Left cardiac atrium (tissue), 4 donors: ENCODE measurements around the gene TPST2. TPM values are rescaled to one million over a fixed set of nuclear protein-coding genes. Genes with fewer than 3 reads are reported as not detected.
"Not testable (repeated sequence)": the region's sequence is repeated elsewhere in the genome, so short reads cannot be mapped to it uniquely, and the experiment has no call there.

Source experiments
- ATAC-seq, 2 donors: fragments of 200-7000 bp; cut with Tn5 transposase; one replicate each; pipeline ENCODE4 v1.9.1; 2020; ENCODE audit warnings: mild to moderate bottlenecking in 2 of 2, moderate library complexity in 2 of 2
- DNase-seq: peaks from one replicate; pipeline ENCODE4 v3.0.0-alpha.2; 2020
- intact Hi-C, 2 donors: fragments of 100-400 bp; cut with DNase I; formaldehyde crosslinking; loops; one replicate each; pipeline versions ENCODE4 v1.14.1 to v1.15.1; 2022 to 2023
- total RNA-seq, 2 donors: library from RNA; stranded (reverse); fragmentation: NEBNext Ultra II Directional; extraction: Animal tissue kit (Norgen Biotek cat#: 25700); gene quantifications; one replicate each; pipeline ENCODE4 v1.2.1, GENCODE V29; 2021
- donor health status: DM: no; HTN: yes; CAD: no.
- donor health status: DM: no; HTN: yes; CAD: no; lungs with severe emphysema.
- donor health status: DM: yes; HTN: yes; CAD: no.
- donor health status: Dilated cardiomyopathy.

TPST2 gene
- total RNA-seq, 2 donors from 2014 or later: 22.1 to 36.5 TPM

GRCh38 chr22:26613753-26614152 lies 23.8 kb upstream of the TPST2 start:
- intact Hi-C loops, DNase-seq, ATAC-seq: not testable (repeated sequence)

- no peak for DNase-seq
- no peak for ATAC-seq
- intact Hi-C loops: no loop called here
Observed at GRCh38 chr22:26612652-26613051, 22.7 kb upstream of the TPST2 start.

GRCh38 chr22:26610996-26611395 lies 21.1 kb upstream of the TPST2 start:
- DNase-seq (no peak), ATAC-seq (no peak)
- intact Hi-C loops: no loop called here

GRCh38 chr22:26610072-26610958 lies 20.4 kb upstream of the TPST2 start:
- ATAC-seq (peak; percentile 61 to 63), DNase-seq (no peak)
- intact Hi-C loops: no loop called here

GRCh38 chr22:26609287-26609686 lies 19.4 kb upstream of the TPST2 start:
- no peak for ATAC-seq
- intact Hi-C loops: no loop called here
- no peak for DNase-seq

GRCh38 chr22:26608129-26608528 lies 18.2 kb upstream of the TPST2 start:
- DNase-seq: no peak
- ATAC-seq: no peak
- intact Hi-C loops: no loop called here

- intact Hi-C loops: no loop called here
- no peak for ATAC-seq
- DNase-seq: no peak
Observed at GRCh38 chr22:26606611-26607010, 16.7 kb upstream of the TPST2 start.

- DNase-seq (no peak), ATAC-seq (no peak)
- intact Hi-C loops: no loop called here
Observed at GRCh38 chr22:26604368-26604767, 14.4 kb upstream of the TPST2 start.

- no peak for DNase-seq
- ATAC-seq: no peak
- intact Hi-C loops: no loop called here
Observed at GRCh38 chr22:26602127-26602526, 12.2 kb upstream of the TPST2 start.

GRCh38 chr22:26601726-26602125 lies 11.8 kb upstream of the TPST2 start:
- intact Hi-C loops: no loop called here
- DNase-seq (no peak), ATAC-seq (no peak)

GRCh38 chr22:26599505-26599904 lies 9.6 kb upstream of the TPST2 start:
- intact Hi-C loops: no loop called here
- no peak for ATAC-seq
- no peak for DNase-seq

- ATAC-seq: no peak
- DNase-seq: no peak
- intact Hi-C loops: no loop called here
Observed at GRCh38 chr22:26597480-26597879, 7.5 kb upstream of the TPST2 start.

- intact Hi-C loops: no loop called here
- no peak for ATAC-seq
- DNase-seq: no peak
Observed at GRCh38 chr22:26597026-26597425, 7.1 kb upstream of the TPST2 start.

GRCh38 chr22:26593763-26594162 lies 3.8 kb upstream of the TPST2 start:
- ATAC-seq (no peak), DNase-seq (no peak)
- intact Hi-C loops: no loop called here

GRCh38 chr22:26592421-26592891 lies 2.5 kb upstream of the TPST2 start:
- DNase-seq (no peak), ATAC-seq (no peak)
- intact Hi-C loops: no loop called here

- ATAC-seq (peak; percentile 40 to 48), DNase-seq (peak; percentile 59)
- intact Hi-C loops: loop anchor here (5.0 to 10.0 kb wide), 2 partner anchors 75 to 77 kb away; partner anchors contain the start of gene TFIP11 (in 2 of the 2)
Observed at GRCh38 chr22:26589367-26589844, 526 bp downstream of the TPST2 start.

- ATAC-seq (no peak), DNase-seq (no peak)
- intact Hi-C loops: loop anchor here (5.0 to 10.0 kb wide), 2 partner anchors 74 to 77 kb away; partner anchors contain the start of gene TFIP11 (in 2 of the 2)
Observed at GRCh38 chr22:26588729-26589366, 1.1 kb downstream of the TPST2 start.

GRCh38 chr22:26587991-26588613 lies 1.8 kb downstream of the TPST2 start:
- intact Hi-C loops: loop anchor here (5.0 to 10.0 kb wide), 2 partner anchors 73 to 76 kb away; partner anchors contain the start of gene TFIP11 (in 2 of the 2)
- DNase-seq (no peak), ATAC-seq (no peak)

GRCh38 chr22:26586556-26587325 lies 3.2 kb downstream of the TPST2 start:
- ATAC-seq (no peak), DNase-seq (peak; percentile 53)
- intact Hi-C loops: loop anchor here (5.0 to 10.0 kb wide), 2 partner anchors 72 to 74 kb away; partner anchors contain the start of gene TFIP11 (in 2 of the 2)
